Kidney epithelial cell (primary cell): Measurements from ENCODE around the gene PHLDA3. TPM values are rescaled to one million over a fixed set of nuclear protein-coding genes. Genes with fewer than 3 reads are reported as not detected.

Source experiments
- DNase-seq: peaks from one replicate; pipeline ENCODE4 v3.0.0-alpha.2; 2010; ENCODE audit warnings: low read depth
- H3K27me3 ChIP-seq: 2 replicates; pipeline ENCODE4 v1.6.0; 2011; ENCODE audit warnings: low read length; ENCODE audit not compliant: control insufficient read depth, insufficient read depth
- H3K36me3 ChIP-seq: 2 replicates; pipeline ENCODE4 v1.5.1; 2011; ENCODE audit warnings: low read length; ENCODE audit not compliant: control insufficient read depth, insufficient read depth
- H3K4me3 ChIP-seq: 2 replicates; pipeline ENCODE4 v1.5.1; 2011; ENCODE audit warnings: low read depth, mild to moderate bottlenecking, control low read depth, low read length
- CTCF ChIP-seq: IDR thresholded peaks from 2 replicates; pipeline ENCODE4 v1.5.1; 2011; ENCODE audit warnings: mild to moderate bottlenecking, moderate library complexity, low read length, control low read depth, inconsistent platforms; ENCODE audit not compliant: insufficient read depth, poor library complexity, severe bottlenecking
- total RNA-seq: library from RNA; depleted of rRNA; stranded (reverse); fragments of >200 nt; gene quantifications from 2 replicates; pipeline ENCODE4 v1.2.3, GENCODE V29; 2015

PHLDA3 gene
- total RNA-seq, 1 donor from 2014 or later: 130 TPM

- no peaks in the 10 kb centered on the region for H3K36me3 ChIP-seq
- no peak for DNase-seq
- no peak for TF ChIP-seq CTCF
- H3K4me3 ChIP-seq: no peak overlapping the region
- H3K27me3 ChIP-seq: no peaks in the 10 kb centered on the region
Observed at GRCh38 chr1:201429736-201430501, 39.1 kb downstream of the PHLDA3 start.

GRCh38 chr1:201427963-201428362, 41.0 kb downstream of the PHLDA3 start:
- no peak for DNase-seq
- no peak for TF ChIP-seq CTCF
- Histone ChIP-seq H3K36me3 (no peaks in the 10 kb centered on the region), H3K27me3 (no peaks in the 10 kb centered on the region), H3K4me3 (no peak overlapping the region)

GRCh38 chr1:201426479-201427310, 42.3 kb downstream of the PHLDA3 start:
- Histone ChIP-seq H3K36me3 (no peaks in the 10 kb centered on the region), H3K4me3 (no peak overlapping the region), H3K27me3 (peaks cover 3% of the 10 kb centered on the region)
- TF ChIP-seq CTCF: no peak
- no peak for DNase-seq

GRCh38 chr1:201424146-201424545, 44.8 kb downstream of the PHLDA3 start:
- H3K4me3 ChIP-seq: no peak overlapping the region
- DNase-seq: no peak
- TF ChIP-seq CTCF: no peak

GRCh38 chr1:201423655-201424054, 45.3 kb downstream of the PHLDA3 start:
- no peak for DNase-seq
- Histone ChIP-seq H3K36me3 (no peaks in the 10 kb centered on the region), H3K27me3 (peaks cover 7% of the 10 kb centered on the region), H3K4me3 (no peak overlapping the region)
- no peak for TF ChIP-seq CTCF

More at GRCh38 chr1:201424146-201424545, 44.8 kb downstream of the PHLDA3 start:
- peaks cover 7% of the 10 kb centered on the region for H3K27me3 ChIP-seq
- no peaks in the 10 kb centered on the region for H3K36me3 ChIP-seq
